ENCODE measurements around the gene CD83. TPM values are rescaled to one million over a fixed set of nuclear protein-coding genes. Genes with fewer than 3 reads are reported as not detected.

The CD83 gene, protein sequence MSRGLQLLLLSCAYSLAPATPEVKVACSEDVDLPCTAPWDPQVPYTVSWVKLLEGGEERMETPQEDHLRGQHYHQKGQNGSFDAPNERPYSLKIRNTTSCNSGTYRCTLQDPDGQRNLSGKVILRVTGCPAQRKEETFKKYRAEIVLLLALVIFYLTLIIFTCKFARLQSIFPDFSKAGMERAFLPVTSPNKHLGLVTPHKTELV
- total RNA-seq, result 2.6 and 15.7 TPM in 2 replicates

DNA sequence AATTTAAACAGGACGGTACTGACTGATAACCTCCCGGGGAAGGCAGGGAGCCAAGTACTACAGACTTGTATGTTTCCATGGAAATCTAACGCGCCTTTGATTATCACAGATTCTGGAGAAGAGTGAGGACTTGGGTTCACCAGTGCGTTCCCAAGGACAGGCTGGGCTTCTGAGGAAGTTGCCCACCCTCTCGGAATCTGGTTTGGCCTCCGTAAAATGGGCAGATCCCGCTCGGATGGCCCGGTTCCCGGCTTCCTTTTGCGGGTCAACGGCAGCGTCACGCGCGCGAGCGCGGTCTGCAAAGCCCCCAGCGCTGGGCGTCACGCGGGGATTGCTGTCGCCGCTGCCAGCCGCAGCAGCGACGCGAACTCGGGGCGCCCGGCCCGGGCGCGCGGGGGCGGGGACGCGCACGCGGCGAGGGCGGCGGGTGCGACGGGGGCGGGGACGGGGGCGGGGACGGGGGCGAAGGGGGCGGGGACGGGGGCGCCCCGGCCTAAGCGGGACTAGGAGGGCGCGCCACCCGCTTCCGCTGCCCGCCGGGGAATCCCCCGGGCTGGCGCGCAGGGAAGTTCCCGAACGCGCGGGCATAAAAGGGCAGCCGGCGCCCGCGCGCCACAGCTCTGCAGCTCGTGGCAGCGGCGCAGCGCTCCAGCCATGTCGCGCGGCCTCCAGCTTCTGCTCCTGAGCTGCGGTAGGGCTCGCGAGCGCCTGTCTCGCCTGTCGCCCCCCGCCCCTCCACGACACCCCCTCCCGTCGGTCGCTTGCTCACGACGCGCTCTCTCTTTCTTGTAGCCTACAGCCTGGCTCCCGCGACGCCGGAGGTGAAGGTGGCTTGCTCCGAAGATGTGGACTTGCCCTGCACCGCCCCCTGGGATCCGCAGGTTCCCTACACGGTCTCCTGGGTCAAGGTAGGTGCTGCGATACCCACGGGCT lies at the start of gene CD83:
CD83 (plus strand) TSS at position 615 of the 933 bp plus-strand sequence; CDS start at position 655, 40 bp downstream.

Other genes starting within 250 kb of the CD83 start
- gene RNF182, start 192.8 kb upstream of the CD83 start, total RNA-seq, result 0.65 and 2.5 TPM in 2 replicates